ENCODE results near the gene DENR. TPM values are rescaled to one million over a fixed set of nuclear protein-coding genes. Genes with fewer than 3 reads are reported as not detected.

Gene DENR
- total and polyA plus RNA-seq, 2 of the 8 experiments (the other 6 are each of a cell fraction or from before 2014, with no cell fraction given): 26.9 to 84.0 TPM

GRCh38 chr12:122743895-122744525 is 8.6 kb upstream of the DENR start:
- Histone ChIP-seq H3K9ac (replicated peaks in 1 of 4; ENCODE audit: extremely low read depth in 1 of 4, low read depth in 3 of 4, low read length in 3 of 4) (no peak overlapping the region), H4K8ac (ENCODE audit: extremely low read depth, insufficient read depth, low read length) (peak overlapping the region; percentile 51), H3K79me2 (ENCODE audit: control insufficient read depth in 1 of 2, insufficient read depth in 2 of 2, low read length in 2 of 2) (no peaks in the 10 kb centered on the region), H4K5ac (ENCODE audit: insufficient read length, low read depth, low read length) (no peak overlapping the region), H3K79me1 (ENCODE audit: low read depth, low read length) (no peaks in the 10 kb centered on the region), H3K14ac (ENCODE audit: insufficient read length) (no peak overlapping the region), H2BK12ac (ENCODE audit: low read depth, low read length) (no peak overlapping the region), H2AFZ (ENCODE audit: low read length) (no peak overlapping the region), H2BK5ac (ENCODE audit: low read depth, low read length) (no peak overlapping the region), H4K20me1 (replicated peaks in 1 of 2; ENCODE audit: control insufficient read depth in 1 of 2, insufficient read depth in 2 of 2, low read length in 2 of 2) (no peaks in the 10 kb centered on the region), H2AK5ac (ENCODE audit: low read depth, low read length) (no peak overlapping the region), H3K27ac (ENCODE audit: low read depth, low read length) (no peak overlapping the region), H3K23me2 (ENCODE audit: low read depth, low read length) (no peaks in the 10 kb centered on the region), H3K56ac (replicated peaks; ENCODE audit: insufficient read length, low read depth, low read length) (no peak overlapping the region), H3K18ac (ENCODE audit: extremely low read depth, low read length) (no peak overlapping the region), H3K9me3 (ENCODE audit: insufficient read depth in 2 of 2, low read depth in 1 of 2, low read length in 1 of 2) (no peaks in the 10 kb centered on the region), H3K36me3 (ENCODE audit: control insufficient read depth in 2 of 4, insufficient read depth in 4 of 4, low read length in 3 of 4) (no peaks in the 10 kb centered on the region; a peak in 1 of 8 replicates), H3K27me3 (replicated peaks in 1 of 4; ENCODE audit: control insufficient read depth in 3 of 4, extremely low read depth in 1 of 4, insufficient read depth in 3 of 4, low read length in 3 of 4) (no peaks in the 10 kb centered on the region), H2BK15ac (ENCODE audit: low read length) (no peak overlapping the region), H2BK20ac (ENCODE audit: low read length) (no peak overlapping the region), H3K4ac (replicated peaks; ENCODE audit: insufficient read length, low read depth, low read length) (no peak overlapping the region), H3K4me1 (replicated peaks in 1 of 4; ENCODE audit: control insufficient read depth in 3 of 4, insufficient read depth in 4 of 4, low read length in 3 of 4) (no peaks in the 10 kb centered on the region), H3K4me3 (ENCODE audit: extremely low read depth in 1 of 4, insufficient read depth in 2 of 4, low read depth in 3 of 4, low read length in 4 of 4) (no peak overlapping the region), H3K23ac (ENCODE audit: insufficient read length) (no peak overlapping the region), H4K91ac (replicated peaks; ENCODE audit: insufficient read length, low read length) (no peak overlapping the region), H2BK120ac (replicated peaks; ENCODE audit: low read depth, low read length) (no peak overlapping the region), H3K4me2 (ENCODE audit: insufficient read depth in 1 of 2, low read depth in 2 of 2, low read length in 2 of 2) (no peak overlapping the region)
- 88% methylated on average over 7 of the region's 7 CpGs; no CpG with 5 or more reads in 1 of the 2 experiments for WGBS, 2 experiments (ENCODE audit: extremely low coverage in 1 of 2, insufficient coverage in 1 of 2, insufficient read length in 1 of 2, insufficient replicate concordance in 2 of 2, low coverage in 1 of 2, low lambda C conversion rate in 2 of 2, missing lambda C conversion rate in 1 of 2)
- POLR2A ChIA-PET (ENCODE audit: partially characterized antibody): no interaction called here
- DNase-seq (ENCODE audit: low read depth in 1 of 2, low spot score in 2 of 2) (no peak), FAIRE-seq (no peak)
- CTCF ChIA-PET (ENCODE audit: partially characterized antibody): interaction anchor here (0.8 kb wide), 1 partner anchor 107 kb away, joined by 3 read pairs; no protein-coding TSS in a partner anchor
- TF ChIP-seq BRCA1 (IDR thresholded peaks at IDR 0.05; ENCODE audit: low read depth, low read length): no peak
- TF ChIP-seq SUZ12 (IDR thresholded peaks at IDR 0.05; ENCODE audit: low read length): no peak
- no peak for TF ChIP-seq SP1 (IDR thresholded peaks at IDR 0.05; ENCODE audit: low read depth, low read length)
- TF ChIP-seq SAP30 (IDR thresholded peaks at IDR 0.05; ENCODE audit: insufficient read depth, insufficient replicate concordance, low read length): no peak
- no peak for TF ChIP-seq BCL11A (IDR thresholded peaks at IDR 0.05; ENCODE audit: low read depth in 2 of 2, low read length in 2 of 2)
- no peak for TF ChIP-seq CTBP2 (IDR thresholded peaks at IDR 0.05; ENCODE audit: borderline replicate concordance, insufficient read depth, insufficient read length, low read length)
- no peak for TF ChIP-seq RFX5 (IDR thresholded peaks at IDR 0.05; ENCODE audit: borderline replicate concordance, low read depth, low read length)
- no peak for TF ChIP-seq TAF1 (IDR thresholded peaks at IDR 0.05; ENCODE audit: low read depth, low read length)
- TF ChIP-seq NANOG (IDR thresholded peaks at IDR 0.05; ENCODE audit: insufficient read depth, low read depth, low read length, poor library complexity, severe bottlenecking): no peak
- TF ChIP-seq ZNF274 (IDR thresholded peaks at IDR 0.05; ENCODE audit: borderline replicate concordance, extremely low read depth, low read length): no peak
- no peak for TF ChIP-seq EP300 (IDR thresholded peaks at IDR 0.05; ENCODE audit: borderline replicate concordance in 1 of 2, low read depth in 2 of 2, low read length in 2 of 2)
- TF ChIP-seq TCF12 (IDR thresholded peaks at IDR 0.05; ENCODE audit: low read depth, low read length): no peak
- no peak for TF ChIP-seq SP2 (IDR thresholded peaks at IDR 0.05; ENCODE audit: low read length)
- TF ChIP-seq EGR1 (IDR thresholded peaks at IDR 0.05; ENCODE audit: borderline replicate concordance, low read depth, low read length): no peak

All from H1 (cell line).